ENCODE measurements around the gene AZU1.
"Not testable (repeated sequence)": the region's sequence is repeated elsewhere in the genome, so short reads cannot be mapped to it uniquely, and the experiment has no call there.

AZU1 gene

GRCh38 chr19:810883-811489, 16.7 kb upstream of the AZU1 start:
- DNase-seq, result no peak

DNA sequence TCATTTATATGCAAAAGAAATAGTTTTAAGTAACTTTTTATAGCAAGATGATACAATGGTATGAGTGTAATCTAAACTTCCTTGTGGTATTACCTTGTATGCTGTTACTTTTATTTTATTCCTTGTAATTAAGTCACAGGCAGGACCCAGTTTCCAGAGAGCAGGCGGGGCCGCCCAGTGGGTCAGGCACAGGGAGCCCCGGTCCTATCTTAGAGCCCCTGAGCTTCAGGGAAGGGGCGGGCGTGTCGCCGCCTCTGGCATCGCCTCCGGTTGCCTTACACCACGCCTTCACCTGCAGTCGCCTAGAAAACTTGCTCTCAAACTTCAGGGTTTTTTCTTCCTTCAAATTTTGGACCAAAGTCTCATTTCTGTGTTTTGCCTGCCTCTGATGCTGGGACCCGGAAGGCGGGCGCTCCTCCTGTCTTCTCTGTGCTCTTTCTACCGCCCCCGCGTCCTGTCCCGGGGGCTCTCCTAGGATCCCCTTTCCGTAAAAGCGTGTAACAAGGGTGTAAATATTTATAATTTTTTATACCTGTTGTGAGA, 16.1 kb upstream of the AZU1 start:
- DNase-seq, result no peak

- no peak for DNase-seq
Measured at GRCh38 chr19:812049-812746, 15.4 kb upstream of the AZU1 start.

DNA sequence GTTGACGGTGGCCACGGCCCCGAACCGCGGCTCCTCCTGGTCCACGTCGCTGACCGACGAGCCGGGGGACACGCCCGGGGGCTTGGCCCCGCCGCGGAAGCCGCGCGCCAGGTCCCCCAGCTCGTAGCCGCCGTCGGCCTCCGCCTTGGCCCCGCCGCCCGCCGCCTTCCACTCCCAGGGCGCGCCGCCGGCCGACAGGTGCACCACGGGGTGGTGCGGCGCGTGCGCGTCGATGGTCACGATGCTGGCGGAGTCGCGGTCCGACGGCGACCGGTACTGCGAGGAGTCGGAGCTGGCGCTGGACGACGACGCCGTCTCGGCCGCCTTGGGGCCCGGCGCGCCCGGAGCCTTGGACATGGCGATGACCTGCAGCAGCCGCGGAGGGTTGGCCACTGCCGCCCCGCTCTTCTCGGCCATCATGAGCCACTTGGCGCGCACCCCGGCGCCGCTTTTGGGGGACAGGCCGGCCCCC, 14.9 kb upstream of the AZU1 start:
- no peak for DNase-seq

DNA sequence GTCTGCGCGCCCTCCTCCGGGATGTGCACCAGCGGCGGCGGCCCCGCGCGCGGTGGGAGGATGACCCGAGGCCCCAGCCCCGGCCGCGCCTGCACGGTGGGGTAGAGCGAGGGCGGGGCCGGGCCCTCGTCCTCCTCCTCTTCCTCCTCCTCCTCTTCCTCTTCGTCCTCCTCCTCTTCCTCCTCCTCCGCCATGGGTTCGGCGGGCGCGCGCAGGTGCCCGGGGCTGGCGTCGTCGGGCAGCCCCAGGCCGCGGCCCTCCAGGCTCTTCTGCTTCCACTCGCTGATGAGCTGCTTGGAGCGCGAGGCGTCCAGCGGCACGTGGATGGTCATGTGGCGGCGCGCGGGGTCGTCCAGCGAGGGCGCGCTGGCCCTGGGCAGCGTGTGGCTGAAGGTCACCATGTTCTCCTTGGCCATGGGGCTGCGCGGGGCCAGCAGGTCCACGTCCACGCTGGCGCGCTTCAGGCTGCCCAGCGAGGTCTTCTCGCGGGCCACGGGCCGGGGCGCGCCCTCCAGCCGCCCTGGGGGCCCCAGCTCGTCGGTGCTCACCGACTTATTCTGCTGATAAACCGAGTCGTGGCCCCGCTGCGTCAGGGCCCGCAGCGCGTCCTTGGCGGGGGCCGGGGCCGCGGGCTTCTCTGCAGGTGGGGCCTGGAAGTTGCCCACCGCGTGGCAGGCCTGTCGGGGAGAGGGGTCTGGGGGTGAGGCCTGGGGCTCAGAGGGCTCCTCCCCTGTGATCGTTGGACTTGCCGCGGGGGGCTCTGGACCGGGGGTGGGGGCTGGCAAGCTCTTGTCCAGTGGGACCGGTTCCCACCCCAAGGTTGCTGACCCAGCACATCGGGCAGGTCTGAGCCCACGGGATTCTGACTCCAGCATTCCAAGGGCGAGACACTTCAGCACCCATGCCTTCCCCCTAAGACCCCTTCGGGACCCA, 14.2 kb upstream of the AZU1 start:
- DNase-seq, result no peak

DNA sequence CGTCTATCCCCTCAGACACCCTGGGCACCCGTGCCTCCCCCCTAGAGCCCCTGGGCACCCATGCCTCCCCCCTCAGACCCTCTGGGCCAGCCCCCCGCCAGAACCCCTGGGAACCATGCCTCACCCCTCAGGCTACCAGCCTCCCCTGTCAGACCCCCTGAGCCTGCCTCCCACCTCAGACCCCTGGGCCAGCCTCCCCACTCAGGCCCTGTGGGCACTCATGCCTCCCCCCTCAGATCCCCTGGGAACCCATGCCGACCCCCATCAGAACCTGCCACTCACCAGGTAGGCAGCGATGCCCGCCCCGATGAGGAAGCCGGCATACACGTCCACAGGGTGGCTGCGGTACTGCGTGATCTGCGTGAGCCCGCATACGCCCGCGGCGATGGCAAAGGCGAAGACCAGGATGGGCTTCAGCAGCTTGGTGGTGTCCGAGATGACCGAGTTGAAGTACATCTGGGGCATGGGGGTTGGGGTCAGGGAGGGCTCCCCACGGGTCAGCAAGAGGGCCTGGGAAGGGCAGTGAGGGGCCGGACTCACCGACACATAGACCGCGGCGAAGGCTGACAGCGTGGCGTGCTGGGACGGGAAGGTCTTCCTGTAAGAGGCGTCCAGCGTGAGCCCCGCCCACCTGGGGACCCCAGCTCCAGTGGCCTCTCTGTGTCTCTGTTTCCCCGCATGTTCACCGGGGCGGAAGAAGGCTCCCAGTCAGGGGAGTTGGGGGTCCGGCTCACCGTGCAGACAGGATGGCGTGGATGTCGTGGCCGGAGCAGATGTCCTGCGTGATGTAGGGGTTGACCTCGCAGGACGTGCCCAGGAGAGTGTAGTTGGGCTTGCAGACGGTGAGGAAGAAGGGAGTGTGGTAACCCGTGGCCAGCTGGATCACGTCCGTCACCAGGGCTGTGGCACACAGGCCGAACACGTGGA, 13.2 kb upstream of the AZU1 start:
- DNase-seq, result no peak

DNA sequence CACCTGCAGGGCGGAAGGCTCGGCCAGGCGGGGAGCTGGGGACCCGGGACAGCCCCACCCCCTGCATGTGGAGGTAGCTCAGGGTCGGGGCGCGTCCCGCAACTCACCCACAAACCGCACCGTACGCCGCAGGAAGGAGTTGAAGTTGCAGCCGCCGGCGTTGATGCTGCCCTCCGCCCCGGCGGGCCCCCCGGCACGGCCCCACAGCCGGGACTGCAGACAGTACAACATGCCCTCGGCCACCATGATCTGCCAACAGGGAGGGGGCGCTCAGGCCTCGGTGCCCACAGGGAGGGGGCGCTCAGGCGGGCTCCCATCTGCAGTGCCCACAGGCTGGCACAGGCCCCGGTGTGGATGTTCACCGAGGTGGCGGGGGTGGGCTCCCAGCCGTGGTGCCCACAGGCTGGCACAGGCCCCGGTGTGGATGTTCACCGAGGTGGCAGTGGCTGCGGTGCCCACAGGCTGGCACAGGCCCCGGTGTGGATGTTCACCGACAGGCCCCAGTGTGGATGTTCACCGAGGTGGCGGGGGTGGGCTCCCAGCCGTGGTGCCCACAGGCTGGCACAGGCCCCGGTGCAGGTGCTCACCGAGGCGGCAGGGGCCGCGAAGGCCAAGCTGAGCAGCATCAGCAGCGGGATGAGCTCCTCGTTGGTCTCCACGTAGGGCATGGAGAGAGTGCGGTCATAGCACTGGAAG, 12.4 kb upstream of the AZU1 start:
- no peak for DNase-seq

DNA sequence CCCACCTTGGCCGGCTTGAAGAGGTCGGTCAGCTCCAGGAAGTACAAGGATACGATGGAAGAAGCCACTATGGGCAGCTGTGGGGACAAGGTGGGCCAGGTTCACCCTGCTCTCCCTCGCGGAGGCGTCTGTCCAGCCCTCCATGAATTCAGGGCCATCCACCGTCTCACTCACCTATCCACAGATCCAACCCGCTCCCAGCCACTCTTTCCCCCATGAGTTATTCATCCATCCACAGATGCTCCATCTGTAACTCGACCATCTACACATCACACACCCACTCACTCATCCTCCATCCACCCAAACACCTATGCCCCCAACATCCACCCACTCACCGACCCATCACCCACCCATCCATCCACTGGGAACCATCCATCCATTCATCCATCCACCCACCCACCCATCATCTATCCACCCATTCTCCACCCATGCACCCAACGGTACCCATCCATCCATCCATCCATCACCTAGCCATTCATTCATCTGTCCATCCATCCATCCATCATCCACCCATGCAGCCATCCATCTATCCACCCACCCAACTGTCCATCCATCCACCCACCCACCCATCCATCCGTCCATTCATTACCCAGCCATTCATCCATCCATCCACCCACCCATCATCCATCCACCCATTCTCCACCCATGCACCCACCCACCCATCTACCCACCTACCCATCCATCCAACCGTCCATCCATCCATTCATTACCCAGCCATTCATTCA, 11.7 kb upstream of the AZU1 start:
- DNase-seq, result no peak

- no peak for DNase-seq
Measured at GRCh38 chr19:816500-816857, 11.2 kb upstream of the AZU1 start.

- DNase-seq, result not testable (repeated sequence)
Measured at GRCh38 chr19:820212-820611, 7.4 kb upstream of the AZU1 start.

DNA sequence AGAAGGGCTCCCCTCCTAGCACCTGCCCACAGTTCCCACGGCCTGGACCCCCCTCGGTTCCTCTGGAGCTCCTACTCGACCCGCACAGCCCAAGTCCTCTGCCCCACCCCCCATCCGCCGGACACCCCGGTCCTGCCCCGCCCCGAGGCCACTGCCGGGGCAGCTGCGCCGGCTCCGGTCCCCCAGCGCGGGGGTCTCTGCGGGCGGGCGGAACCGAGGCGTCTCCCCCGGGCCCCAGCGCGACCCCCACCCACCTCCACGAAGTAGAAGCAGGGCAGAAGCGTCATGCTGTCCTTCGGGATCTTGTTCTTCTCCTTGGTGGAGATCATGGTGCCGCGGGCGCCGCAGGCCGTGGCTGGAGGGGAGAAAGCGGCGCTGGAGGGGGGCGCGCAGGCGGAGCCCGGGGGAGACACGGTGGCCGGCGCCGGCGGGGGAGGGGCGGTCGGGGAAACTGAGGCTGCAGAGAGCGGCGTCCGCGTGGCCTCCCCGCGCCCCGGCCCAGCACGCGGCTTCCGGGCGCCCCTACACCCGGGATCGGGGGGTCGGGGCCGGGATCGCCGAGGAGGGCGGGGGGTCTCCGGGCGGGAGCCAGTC, 6.3 kb upstream of the AZU1 start:
- no peak for DNase-seq

DNA sequence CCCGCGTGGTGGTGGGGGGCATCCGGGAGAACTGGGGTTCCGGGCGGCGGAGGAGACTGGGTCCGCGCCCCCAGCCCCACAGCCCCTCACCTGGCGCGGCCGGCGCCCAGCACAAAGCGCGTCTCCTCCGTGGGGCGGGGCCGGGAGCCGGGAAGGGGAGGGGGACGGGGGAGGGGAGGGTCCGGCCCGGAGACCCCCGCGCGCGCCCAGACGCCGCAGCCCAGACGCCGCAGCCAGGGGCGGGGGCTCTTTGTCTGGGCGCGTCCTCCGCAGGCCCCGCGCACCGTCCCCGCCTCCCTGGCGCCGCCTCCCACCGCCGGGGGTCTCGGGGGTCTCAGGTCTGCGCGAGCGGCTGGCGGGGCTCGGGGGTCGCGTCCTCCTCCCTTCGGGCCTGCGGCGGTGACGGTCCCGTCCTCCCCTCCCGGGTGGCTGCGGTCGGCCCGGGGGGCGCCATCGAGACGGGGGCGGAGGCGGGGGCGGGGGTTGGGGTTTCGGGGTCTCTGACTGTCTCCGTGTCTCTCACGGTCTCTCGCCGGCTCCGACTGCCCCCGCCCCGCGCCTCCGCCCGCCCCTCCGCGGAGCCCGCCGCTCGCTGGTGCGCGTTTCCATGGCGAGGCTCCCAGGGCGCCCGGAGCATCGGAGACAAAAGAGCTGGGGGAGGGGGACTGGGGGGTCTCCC, 5.7 kb upstream of the AZU1 start, which contains the start of gene PLPPR3:
Gene PLPPR3, minus strand, starts transcription at position 131 of the 679 bp plus-strand sequence. CDS start 396 bp downstream, outside the sequence.
- DNase-seq, result no peak

- no peak for DNase-seq
Measured at GRCh38 chr19:823565-824121, 4.0 kb upstream of the AZU1 start.

DNA sequence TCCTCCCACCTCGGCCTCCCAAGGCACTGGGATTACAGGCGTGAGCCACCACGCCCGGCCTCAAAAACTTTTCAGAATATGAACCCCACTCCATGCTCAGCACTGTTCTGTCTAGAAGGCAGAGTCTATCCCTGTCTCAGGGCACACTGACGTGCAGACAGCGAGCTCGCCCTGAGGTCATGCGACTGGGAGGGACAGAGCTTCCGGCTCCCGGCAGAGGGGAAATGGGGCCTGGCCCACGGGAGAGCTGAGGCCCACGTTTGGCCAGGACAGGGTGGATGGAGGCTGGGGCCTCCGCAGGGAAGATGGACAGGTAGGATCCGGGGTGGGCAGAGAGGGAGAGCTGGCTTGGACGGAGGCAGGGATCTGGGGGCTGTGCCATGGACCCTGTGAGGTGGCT, 2.8 kb upstream of the AZU1 start:
- no peak for DNase-seq

GRCh38 chr19:825897-826644, 1.6 kb upstream of the AZU1 start:
- DNase-seq, result no peak

DNA sequence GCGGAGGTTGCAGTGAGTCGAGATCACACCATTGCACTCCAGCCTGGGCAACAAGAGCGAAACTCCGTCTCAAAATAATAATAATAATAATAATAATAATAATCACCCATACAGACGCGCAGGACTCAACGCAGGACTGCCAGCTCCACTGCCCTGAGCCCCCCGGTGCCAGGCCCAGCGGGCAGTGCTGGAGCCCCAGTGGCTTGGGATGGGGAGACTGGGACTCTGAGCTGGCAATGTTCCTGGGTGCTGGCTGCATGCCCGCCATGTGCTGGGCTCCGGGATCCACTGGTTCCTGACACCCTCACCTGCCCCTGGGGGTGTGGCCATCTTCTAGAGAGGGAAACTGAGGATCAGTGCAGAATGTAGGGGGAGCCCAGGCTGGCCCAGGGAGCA, 325 bp upstream of the AZU1 start:
- no peak for DNase-seq

- DNase-seq, result no peak
Measured at GRCh38 chr19:829129-829758, 1.6 kb downstream of the AZU1 start.
